Regular cardiac myocyte (primary cell): ENCODE measurements around the gene KIFAP3. TPM values are rescaled to one million over a fixed set of nuclear protein-coding genes. Genes with fewer than 3 reads are reported as not detected.

ENCODE experiments used
- total RNA-seq: library from RNA; depleted of rRNA; stranded (reverse); fragments of >200 nt; gene quantifications from 2 replicates; pipeline ENCODE4 v1.2.3, GENCODE V29; 2014

KIFAP3 gene
- total RNA-seq = 42.9 and 49.0 TPM in 2 replicates

DNA sequence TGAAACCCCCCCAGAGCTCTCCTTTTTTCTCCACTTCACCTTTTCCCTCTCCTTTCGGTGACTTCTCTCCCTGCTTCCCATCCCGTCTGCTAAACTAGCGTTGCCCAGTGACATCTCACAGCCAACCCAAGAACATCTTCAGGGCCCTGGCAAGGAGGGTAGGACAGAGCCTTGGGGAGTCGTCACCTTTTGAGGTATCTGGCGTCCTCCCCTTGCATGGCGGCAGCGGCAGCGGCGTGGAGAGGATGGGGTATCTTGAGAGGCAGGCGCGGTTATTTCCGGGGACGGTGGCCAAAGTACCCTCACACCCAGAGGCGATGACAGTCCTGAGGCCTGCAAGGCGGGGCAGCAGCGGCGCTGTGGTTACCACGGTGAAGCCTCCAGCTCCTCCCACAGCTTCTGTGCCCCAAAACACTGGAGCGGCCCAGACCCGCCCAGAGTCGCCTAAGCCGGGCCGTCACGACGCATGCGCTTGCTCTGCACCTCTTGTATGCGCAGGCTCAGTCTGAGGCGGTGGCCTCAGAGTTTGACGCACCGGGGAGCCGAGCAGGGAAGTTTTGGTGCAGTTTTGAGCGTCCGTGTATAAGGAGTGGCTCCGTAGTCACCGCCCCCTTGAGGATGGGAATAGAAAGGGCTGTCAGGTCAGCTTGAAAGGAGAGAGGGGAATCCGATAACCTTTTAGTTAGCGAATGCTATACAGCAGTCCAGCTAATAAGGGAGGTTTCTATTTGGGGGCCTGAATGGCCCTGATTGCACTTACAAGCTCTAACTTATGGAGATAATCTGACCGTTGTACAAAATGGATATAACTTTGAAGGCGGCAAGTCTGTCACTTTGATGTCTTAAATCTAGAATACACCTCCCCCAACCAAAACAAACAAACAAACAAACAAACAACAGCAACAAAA lies at the start of gene KIFAP3:
KIFAP3 (minus strand) TSS at position 446 of the 908 bp plus-strand sequence; CDS start at position 218, 228 bp downstream.

DNA sequence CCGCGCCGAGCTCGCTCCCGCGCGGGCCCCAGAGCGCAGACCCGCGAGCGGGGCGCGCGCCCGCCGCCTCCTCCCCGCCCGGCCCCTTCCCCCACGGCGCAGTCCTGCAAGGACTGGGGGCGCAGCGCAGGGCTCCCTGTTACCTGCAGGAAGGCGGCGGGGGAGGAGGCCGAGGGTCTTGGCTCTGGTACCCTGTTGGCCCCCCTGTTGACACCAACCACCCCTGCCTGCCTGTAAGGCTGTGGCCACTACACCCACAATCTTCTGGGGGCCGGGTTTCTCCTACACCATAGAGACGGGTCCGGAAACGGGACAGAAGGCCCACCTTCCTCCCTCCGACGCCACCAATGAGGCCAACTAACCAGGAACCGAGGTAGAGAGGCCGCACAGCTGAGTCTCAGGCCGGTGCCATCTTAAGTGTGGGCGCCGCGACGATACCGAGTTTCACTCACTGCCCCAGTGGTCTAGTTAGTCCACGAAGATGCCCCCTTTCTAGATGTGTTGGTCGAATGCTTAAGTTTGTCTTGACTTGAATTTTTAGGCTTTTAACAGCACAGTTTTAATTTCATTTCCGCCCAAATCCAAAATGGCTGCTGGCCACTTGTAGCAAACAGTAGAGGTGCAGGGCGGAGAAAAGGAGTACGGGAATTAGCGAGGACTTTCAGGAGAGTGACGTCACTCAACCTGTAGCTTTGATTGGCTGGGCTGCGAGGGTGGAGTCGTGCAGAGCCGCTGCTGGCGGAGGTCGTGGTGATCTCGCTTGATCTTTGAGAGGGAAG lies 180.7 kb downstream of the KIFAP3 start, which contains the start of gene SCYL3:
SCYL3 (minus strand) TSS at position 252 of the 779 bp plus-strand sequence. CDS start 5,056 bp downstream, outside the sequence.

Other genes starting within 250 kb of the KIFAP3 start
- 6.5 and 8.2 TPM in 2 replicates for gene SCYL3, start 180.8 kb downstream of the KIFAP3 start, total RNA-seq
- gene NTMT2, start 71.3 kb upstream of the KIFAP3 start, total RNA-seq = not detected in 2 replicates